Fibroblast of lung (primary cell): ENCODE results near the gene ZNF581. TPM values are rescaled to one million over a fixed set of nuclear protein-coding genes. Genes with fewer than 3 reads are reported as not detected.

Experiments
- DNase-seq, 2 donors: peaks; one replicate each; pipeline versions ENCODE4 v3.0.0 to v3.0.0-alpha.2; 2010; ENCODE audit warnings: low read depth in 2 of 2
- H2AFZ ChIP-seq: 2 replicates; pipeline ENCODE4 v1.5.1; 2012; ENCODE audit warnings: low read length, control low read depth, inconsistent platforms
- H3K27ac ChIP-seq: 2 replicates; pipeline ENCODE4 v1.5.1; 2011; ENCODE audit warnings: low read length, control low read depth; ENCODE audit not compliant: insufficient read depth
- H3K27me3 ChIP-seq: 2 replicates; pipeline ENCODE4 v1.5.1; 2011; ENCODE audit warnings: mild to moderate bottlenecking, low read length; ENCODE audit not compliant: control insufficient read depth, insufficient read depth
- H3K36me3 ChIP-seq: 2 replicates; pipeline ENCODE4 v1.5.1; 2011; ENCODE audit warnings: low read length; ENCODE audit not compliant: control insufficient read depth, insufficient read depth
- H3K4me1 ChIP-seq: 2 replicates; pipeline ENCODE4 v1.5.1; 2011; ENCODE audit warnings: low read length; ENCODE audit not compliant: control insufficient read depth, insufficient read depth; ENCODE audit errors: extremely low read depth
- H3K4me2 ChIP-seq: 2 replicates; pipeline ENCODE4 v1.5.1; 2011; ENCODE audit warnings: low read length, control low read depth; ENCODE audit not compliant: insufficient read depth; ENCODE audit errors: extremely low read depth
- H3K4me3 ChIP-seq, 4 experiments: fragments of 200-600 bp in 1 of 4; sonication (generic) in 1 of 4; replicated peaks in 1 of 4; 2 replicates each; pipeline ENCODE4 v1.5.1; 2011 to 2016; ENCODE audit warnings: low read length in 4 of 4, low read depth in 3 of 4, mild to moderate bottlenecking in 3 of 4, control low read depth in 2 of 4, inconsistent platforms in 1 of 4, mixed read lengths in 1 of 4; ENCODE audit not compliant: insufficient read depth in 1 of 4; ENCODE audit errors: control extremely low read depth in 1 of 4
- H3K79me2 ChIP-seq: 2 replicates; pipeline ENCODE4 v1.5.1; 2012; ENCODE audit warnings: mild to moderate bottlenecking, low read length, inconsistent platforms; ENCODE audit not compliant: control insufficient read depth, insufficient read depth
- H3K9ac ChIP-seq: 2 replicates; pipeline ENCODE4 v1.5.1; 2011; ENCODE audit warnings: mild to moderate bottlenecking, low read length, control low read depth; ENCODE audit not compliant: insufficient read depth
- H3K9me3 ChIP-seq: 2 replicates; pipeline ENCODE4 v1.5.1; 2012; ENCODE audit warnings: low read depth, low read length; ENCODE audit not compliant: control insufficient read depth, insufficient read depth
- H4K20me1 ChIP-seq: 2 replicates; pipeline ENCODE4 v1.5.1; 2011; ENCODE audit warnings: low read length; ENCODE audit not compliant: control insufficient read depth, insufficient read depth; ENCODE audit errors: extremely low read depth
- CTCF ChIP-seq, 2 donors: IDR thresholded peaks in 1 of 2; conservative IDR thresholded peaks in 1 of 2; 1 replicate in 1 of 2; 2 replicates in 1 of 2; pipeline ENCODE4 v1.5.1; 2011 to 2012; ENCODE audit warnings: low read length in 2 of 2, control low read depth in 1 of 2, inconsistent platforms in 1 of 2, low read depth in 1 of 2, mild to moderate bottlenecking in 1 of 2
- EZH2 ChIP-seq: IDR thresholded peaks from 2 replicates; pipeline ENCODE4 v1.5.1; 2012; ENCODE audit warnings: low read length, control low read depth, mild to moderate bottlenecking; ENCODE audit errors: missing control alignments
- polyA plus RNA-seq, 2 donors: library from polyadenylated mRNA; depleted of rRNA in 1 of 2; stranded (reverse) in 1 of 2; unstranded in 1 of 2; fragments of >200 nt; gene quantifications; 2 replicates each; pipeline ENCODE4 v1.2.1, GENCODE V29; 2011 to 2012; ENCODE audit warnings: missing spikeins in 1 of 2
- total RNA-seq: library from RNA; depleted of rRNA; stranded (reverse); fragments of >200 nt; gene quantifications from 2 replicates; pipeline ENCODE4 v1.2.1, GENCODE V29; 2014

ZNF581 gene
- total and polyA plus RNA-seq, 2 donors (not counting 1 experiment from before 2014, with no cell fraction given) = 9.2 to 33.4 TPM

GRCh38 chr19:55651236-55651635 lies 7.8 kb downstream of the ZNF581 start:
- H2AFZ ChIP-seq = no peak overlapping the region
- H3K27me3 ChIP-seq = no peaks in the 10 kb centered on the region
- no peak overlapping the region for H3K27ac ChIP-seq
- H3K4me1 ChIP-seq = no peaks in the 10 kb centered on the region
- DNase-seq = no peak
- TF ChIP-seq CTCF (conservative IDR thresholded peaks at IDR 0.05 in 1 of 2, IDR thresholded peaks at IDR 0.05 in 1 of 2; ENCODE audit: low read depth in 1 of 2, low read length in 2 of 2) (no peak), EZH2 (no peak)
- no peak overlapping the region for H3K4me3 ChIP-seq
- H3K9ac ChIP-seq = no peak overlapping the region
- H3K9me3 ChIP-seq = no peaks in the 10 kb centered on the region
- H3K4me2 ChIP-seq = no peak overlapping the region
- no peaks in the 10 kb centered on the region for H4K20me1 ChIP-seq
- peaks cover 12% of the 10 kb centered on the region for H3K79me2 ChIP-seq
- peaks cover 7% of the 10 kb centered on the region for H3K36me3 ChIP-seq

GRCh38 chr19:55652311-55653128 lies 9.1 kb downstream of the ZNF581 start:
- Histone ChIP-seq H3K36me3 (peaks cover 11% of the 10 kb centered on the region), H2AFZ (no peak overlapping the region), H3K27me3 (no peaks in the 10 kb centered on the region), H3K79me2 (peaks cover 25% of the 10 kb centered on the region), H3K27ac (no peak overlapping the region), H3K4me1 (peaks cover 10% of the 10 kb centered on the region), H3K4me3 (no peak overlapping the region), H3K9ac (no peak overlapping the region), H3K9me3 (no peaks in the 10 kb centered on the region), H4K20me1 (no peaks in the 10 kb centered on the region), H3K4me2 (no peak overlapping the region)
- TF ChIP-seq CTCF (conservative IDR thresholded peaks at IDR 0.05 in 1 of 2, IDR thresholded peaks at IDR 0.05 in 1 of 2; ENCODE audit: low read depth in 1 of 2, low read length in 2 of 2) (no peak), EZH2 (no peak)
- DNase-seq = no peak

GRCh38 chr19:55653651-55654322 lies 10.3 kb downstream of the ZNF581 start:
- H4K20me1 ChIP-seq = no peaks in the 10 kb centered on the region
- H3K9ac ChIP-seq = peak overlapping the region; percentile 99
- DNase-seq = peak; percentile 97 to 99
- peaks cover 14% of the 10 kb centered on the region for H3K4me1 ChIP-seq
- peak overlapping the region; percentile 100 for H3K27ac ChIP-seq
- H3K27me3 ChIP-seq = no peaks in the 10 kb centered on the region
- H3K9me3 ChIP-seq = no peaks in the 10 kb centered on the region
- peaks cover 11% of the 10 kb centered on the region for H3K36me3 ChIP-seq
- TF ChIP-seq EZH2 = no peak
- TF ChIP-seq CTCF (conservative IDR thresholded peaks at IDR 0.05 in 1 of 2, IDR thresholded peaks at IDR 0.05 in 1 of 2; ENCODE audit: low read depth in 1 of 2, low read length in 2 of 2) = peak; percentile 99
- peak overlapping the region; percentile 73 to 99 (median 90) for H3K4me3 ChIP-seq
- peak overlapping the region; percentile 62 for H3K4me2 ChIP-seq
- H2AFZ ChIP-seq = peak overlapping the region; percentile 71
- peaks cover 37% of the 10 kb centered on the region for H3K79me2 ChIP-seq
